CD14-positive monocyte (primary cell): ENCODE data around the gene ACP1. TPM values are rescaled to one million over a fixed set of nuclear protein-coding genes. Genes with fewer than 3 reads are reported as not detected.

Source experiments
- DNase-seq, 3 donors: peaks; one replicate each; pipeline ENCODE4 v3.0.0-alpha.2; 2011 to 2022
- H2AFZ ChIP-seq: 2 replicates; pipeline ENCODE4 v1.6.0; 2012; ENCODE audit warnings: mild to moderate bottlenecking, low read depth, low read length, inconsistent platforms; ENCODE audit not compliant: insufficient read depth, poor library complexity, severe bottlenecking
- H3K27ac ChIP-seq, 2 donors: 1 replicate in 1 of 2; 2 replicates in 1 of 2; pipeline ENCODE4 v1.5.1; 2012 to 2013; ENCODE audit warnings: low read length in 2 of 2, control low read depth in 1 of 2, inconsistent platforms in 1 of 2, low read depth in 1 of 2, mild to moderate bottlenecking in 1 of 2
- H3K27me3 ChIP-seq, 2 donors: one replicate each; pipeline versions ENCODE4 v1.6.0 to v1.6.1; 2011 to 2013; ENCODE audit warnings: low read length in 2 of 2; ENCODE audit not compliant: control insufficient read depth in 2 of 2, insufficient read depth in 2 of 2
- H3K36me3 ChIP-seq, 2 donors: replicated peaks in 1 of 2; 1 replicate in 1 of 2; 2 replicates in 1 of 2; pipeline versions ENCODE4 v1.5.1 to v1.6.1; 2012 to 2013; ENCODE audit warnings: low read length in 2 of 2, control low read depth in 1 of 2, inconsistent platforms in 1 of 2, mild to moderate bottlenecking in 1 of 2; ENCODE audit not compliant: insufficient read depth in 2 of 2, control insufficient read depth in 1 of 2
- H3K4me1 ChIP-seq, 2 donors: 1 replicate in 1 of 2; 2 replicates in 1 of 2; pipeline versions ENCODE4 v1.5.1 to v1.6.1; 2012 to 2013; ENCODE audit warnings: low read length in 2 of 2, control low read depth in 1 of 2, inconsistent platforms in 1 of 2, mild to moderate bottlenecking in 1 of 2, moderate library complexity in 1 of 2; ENCODE audit not compliant: insufficient read depth in 2 of 2, control insufficient read depth in 1 of 2
- H3K4me2 ChIP-seq: replicated peaks from 2 replicates; pipeline ENCODE3; 2012; ENCODE audit warnings: low read length, moderate library complexity, mild to moderate bottlenecking; ENCODE audit not compliant: poor library complexity, severe bottlenecking; ENCODE audit errors: extremely low read depth
- H3K4me3 ChIP-seq, 3 experiments: fragments of 200-600 bp in 1 of 3; sonication (generic) in 1 of 3; replicated peaks in 1 of 3; 1 replicate in 2 of 3; 2 replicates in 1 of 3; pipeline ENCODE4 v1.5.1; 2011 to 2013; ENCODE audit warnings: low read length in 3 of 3, mild to moderate bottlenecking in 3 of 3, control low read depth in 2 of 3, low read depth in 2 of 3, inconsistent platforms in 1 of 3, moderate library complexity in 1 of 3
- H3K79me2 ChIP-seq: 2 replicates; pipeline ENCODE4 v1.6.0; 2012; ENCODE audit warnings: mild to moderate bottlenecking, control low read depth, inconsistent platforms, low read length, moderate library complexity; ENCODE audit not compliant: insufficient read depth
- H3K9ac ChIP-seq: 2 replicates; pipeline ENCODE4 v1.6.0; 2017; ENCODE audit warnings: low read length, mild to moderate bottlenecking; ENCODE audit not compliant: insufficient read depth, poor library complexity, severe bottlenecking
- H3K9me3 ChIP-seq, 2 donors: replicated peaks in 1 of 2; 1 replicate in 1 of 2; 2 replicates in 1 of 2; pipeline versions ENCODE4 v1.5.1 to v1.6.1; 2012 to 2013; ENCODE audit warnings: low read length in 2 of 2, control low read depth in 1 of 2; ENCODE audit not compliant: control insufficient read depth in 1 of 2, insufficient read depth in 1 of 2
- H4K20me1 ChIP-seq: 2 replicates; pipeline ENCODE4 v1.6.0; 2012; ENCODE audit warnings: mild to moderate bottlenecking, low read length, control low read depth, moderate library complexity; ENCODE audit not compliant: insufficient read depth
- H3K27ac Mint-ChIP-seq, 7 donors: one replicate each; pipeline ENCODE4 v1.8.0; 2020; ENCODE audit warnings: mild to moderate bottlenecking in 7 of 7, mixed read lengths in 7 of 7, moderate library complexity in 6 of 7, inconsistent platforms in 2 of 7
- H3K27me3 Mint-ChIP-seq, 3 donors: one replicate each; pipeline ENCODE4 v1.8.0; 2021 to 2022; ENCODE audit warnings: low read depth in 3 of 3, mild to moderate bottlenecking in 3 of 3, mixed read lengths in 3 of 3, moderate library complexity in 3 of 3, inconsistent platforms in 1 of 3
- H3K36me3 Mint-ChIP-seq, 2 donors: one replicate each; pipeline ENCODE4 v1.8.0; 2020; ENCODE audit warnings: mixed read lengths in 2 of 2, inconsistent platforms in 1 of 2, mild to moderate bottlenecking in 1 of 2
- H3K4me1 Mint-ChIP-seq: one replicate; pipeline ENCODE4 v1.8.0; 2020; ENCODE audit warnings: mild to moderate bottlenecking, mixed read lengths
- H3K4me3 Mint-ChIP-seq, 2 donors: one replicate each; pipeline ENCODE4 v1.8.0; 2020; ENCODE audit warnings: mild to moderate bottlenecking in 2 of 2, mixed read lengths in 2 of 2, moderate library complexity in 1 of 2
- H3K9me3 Mint-ChIP-seq, 7 donors: one replicate each; pipeline ENCODE4 v1.8.0; 2020 to 2022; ENCODE audit warnings: mixed read lengths in 7 of 7, mild to moderate bottlenecking in 6 of 7, moderate library complexity in 6 of 7, inconsistent platforms in 2 of 7
- CTCF ChIP-seq: fragments of 200-600 bp; IDR thresholded peaks from one replicate; pipeline ENCODE4 v1.8.0; 2022; ENCODE audit warnings: antibody characterized with exemption, mild to moderate bottlenecking
- WGBS: methylation state at CpG from one replicate; pipeline ENCODE4 v1.1.5; 2013; ENCODE audit warnings: missing lambda C conversion rate; ENCODE audit not compliant: insufficient coverage; 5-methylcytosine and 5-hydroxymethylcytosine counted together
- intact Hi-C, 2 donors: fragments of 100-400 bp; cut with micrococcal nuclease; formaldehyde crosslinking; loops; one replicate each; pipeline versions ENCODE4 v1.15.0 to v1.15.1; 2023
- polyA plus RNA-seq, 3 donors: library from polyadenylated mRNA; depleted of rRNA in 1 of 3; unstranded in 2 of 3; stranded (reverse) in 1 of 3; fragments of 300-500 nt in 2 of 3; fragments of >200 nt in 1 of 3; fragmentation: Illumina TruSeq in 2 of 3; gene quantifications; 1 replicate in 2 of 3; 2 replicates in 1 of 3; pipeline ENCODE4 v1.2.3, GENCODE V29; 2012 to 2021

ACP1 gene
- polyA plus RNA-seq, 3 donors = 51.8 to 77.0 (median 73.2) TPM

GRCh38 chr2:281381-281780 lies 16.6 kb downstream of the ACP1 start:
- peaks cover 9 to 19% of the 10 kb centered on the region in 2 donors for H3K27me3 ChIP-seq
- peaks cover 9 to 17% (median 12%) of the 10 kb centered on the region in 3 donors for H3K27me3 Mint-ChIP-seq
- H3K36me3 Mint-ChIP-seq = peaks cover 61% of the 10 kb centered on the region in 2 donors
- H2AFZ ChIP-seq = no peak overlapping the region
- H3K79me2 ChIP-seq = no peaks in the 10 kb centered on the region
- H3K27ac ChIP-seq = no peak overlapping the region
- no peaks in the 10 kb centered on the region for H3K4me1 ChIP-seq
- H3K9me3 Mint-ChIP-seq = no peaks in the 10 kb centered on the region
- H3K4me3 Mint-ChIP-seq = no peak overlapping the region
- H4K20me1 ChIP-seq = peaks cover 4% of the 10 kb centered on the region
- H3K4me3 ChIP-seq = no peak overlapping the region
- WGBS = 100% methylated on average over 6 of the region's 9 CpGs
- no peak overlapping the region for H3K27ac Mint-ChIP-seq
- H3K36me3 ChIP-seq = peaks cover 56 to 60% of the 10 kb centered on the region in 2 donors
- no peaks in the 10 kb centered on the region for H3K4me1 Mint-ChIP-seq
- H3K9me3 ChIP-seq = peaks cover 0 to 3% of the 10 kb centered on the region in 2 donors
- TF ChIP-seq CTCF = no peak
- intact Hi-C loops = no loop called here
- no peak for DNase-seq
- H3K9ac ChIP-seq = no peak overlapping the region
- no peak overlapping the region for H3K4me2 ChIP-seq

DNA sequence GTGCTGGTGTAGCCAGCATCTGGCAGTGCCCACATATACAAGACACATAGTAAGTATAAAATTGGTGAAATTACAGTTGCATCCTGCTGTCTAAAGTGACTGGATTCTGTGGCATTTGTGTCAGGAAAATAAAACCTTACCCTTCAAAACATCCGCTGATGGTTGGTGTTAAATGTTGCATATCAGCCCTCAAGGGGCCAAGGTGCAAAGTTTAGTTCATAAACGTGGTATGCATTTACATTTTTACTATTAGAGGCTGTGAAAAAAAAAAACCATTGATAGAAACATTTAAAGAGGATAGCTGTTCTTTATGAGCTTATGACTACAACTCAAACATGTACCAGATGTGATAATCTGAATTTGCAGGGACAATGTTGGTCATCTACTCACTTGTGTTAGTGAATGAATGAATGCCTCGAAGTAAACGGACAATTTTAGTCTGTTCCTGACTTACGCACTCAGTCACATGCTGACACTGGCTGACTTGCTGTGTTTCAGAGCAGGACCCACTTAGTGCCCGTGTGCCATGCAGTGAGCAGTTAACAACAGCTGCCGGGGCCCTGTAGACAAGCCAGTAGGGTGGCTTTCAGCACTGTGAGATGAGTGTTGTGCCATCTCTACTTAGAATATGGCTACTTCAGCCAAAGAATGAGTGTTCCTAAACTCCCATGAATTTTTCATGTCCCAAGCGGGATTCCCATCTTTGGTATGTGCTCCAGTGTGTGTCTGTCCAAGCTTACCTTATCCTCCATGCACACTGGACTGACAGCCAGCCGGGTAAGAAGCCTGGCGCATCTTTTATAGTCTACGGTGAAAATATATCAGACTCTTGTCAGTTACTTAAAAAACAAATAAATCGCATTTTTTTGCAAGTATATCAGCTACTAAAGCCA lies 17.9 kb downstream of the ACP1 start:
- H3K27me3 Mint-ChIP-seq = peaks cover 19 to 29% (median 22%) of the 10 kb centered on the region in 3 donors
- Histone ChIP-seq H3K27me3 (peaks cover 18 to 29% of the 10 kb centered on the region in 2 donors), H4K20me1 (no peaks in the 10 kb centered on the region), H3K9ac (no peak overlapping the region), H3K79me2 (no peaks in the 10 kb centered on the region), H3K27ac (no peak overlapping the region), H2AFZ (no peak overlapping the region), H3K4me1 (no peaks in the 10 kb centered on the region), H3K4me2 (no peak overlapping the region), H3K9me3 (peaks cover 0 to 8% of the 10 kb centered on the region in 2 donors), H3K4me3 (no peak overlapping the region), H3K36me3 (peaks cover 45 to 48% of the 10 kb centered on the region in 2 donors)
- DNase-seq = no peak
- H3K4me3 Mint-ChIP-seq = no peak overlapping the region
- H3K36me3 Mint-ChIP-seq = peaks cover 48 to 51% of the 10 kb centered on the region in 2 donors
- H3K27ac Mint-ChIP-seq = no peak overlapping the region
- intact Hi-C loops = no loop called here
- no peak for TF ChIP-seq CTCF
- 100% methylated on average over 7 of the region's 12 CpGs for WGBS
- no peaks in the 10 kb centered on the region for H3K4me1 Mint-ChIP-seq
- peaks cover 0 to 4% (median 0%) of the 10 kb centered on the region in 7 donors for H3K9me3 Mint-ChIP-seq
